Bronchial epithelial cell (primary cell): ENCODE measurements around the gene MTM1. TPM values are rescaled to one million over a fixed set of nuclear protein-coding genes. Genes with fewer than 3 reads are reported as not detected.

Experiments
- DNase-seq: peaks from one replicate; pipeline ENCODE4 v3.0.0-alpha.2; 2010; ENCODE audit warnings: low read depth
- FAIRE-seq: peaks from 2 replicates; lab custom pipeline; 2011; peaks lifted over from hg19 to GRCh38; lab: Jason Lieb, UNC
- H3K27me3 ChIP-seq: 2 replicates; pipeline ENCODE4 v1.5.1; 2011; ENCODE audit warnings: low read length; ENCODE audit not compliant: control insufficient read depth, insufficient read depth
- H3K36me3 ChIP-seq: 2 replicates; pipeline ENCODE4 v1.5.1; 2011; ENCODE audit warnings: low read length; ENCODE audit not compliant: control insufficient read depth, insufficient read depth
- H3K4me3 ChIP-seq: 2 replicates; pipeline ENCODE4 v1.5.1; 2011; ENCODE audit warnings: mild to moderate bottlenecking, low read depth, low read length, control low read depth
- total RNA-seq: library from RNA; depleted of rRNA; stranded (reverse); fragments of >200 nt; gene quantifications from 2 replicates; pipeline ENCODE4 v1.2.1, GENCODE V29; 2014
- TF ChIP-seq, protein P1 (sequence below): IDR thresholded peaks from 2 replicates; pipeline ENCODE4 v1.5.1; 2011; ENCODE audit warnings: mild to moderate bottlenecking, moderate library complexity, low read length, control low read depth, inconsistent platforms; ENCODE audit not compliant: insufficient read depth, severe bottlenecking

Gene MTM1
- total RNA-seq, 1 donor from 2014 or later, result 11.3 TPM

DNA sequence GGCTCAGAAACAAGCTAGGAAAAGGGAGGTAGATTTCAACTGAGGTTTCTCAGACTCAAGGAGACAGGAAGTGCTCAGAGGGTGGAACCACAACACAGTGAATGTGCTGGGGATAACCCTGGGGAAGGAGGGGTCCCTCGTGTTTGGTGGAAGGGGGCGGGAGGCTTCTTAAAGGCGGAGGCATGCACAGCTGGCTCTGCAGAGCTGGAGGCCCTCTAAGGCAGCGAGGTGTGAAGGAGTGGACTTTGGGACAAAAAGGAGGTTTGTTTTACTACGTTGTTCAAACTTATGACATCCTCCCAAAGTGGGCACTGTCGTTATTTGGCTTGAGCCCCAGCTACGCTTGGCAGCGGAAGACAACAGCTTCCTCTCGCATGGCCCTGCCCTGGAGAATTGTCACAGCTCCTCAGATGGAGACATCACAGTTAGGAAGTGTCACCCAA is 21.7 kb upstream of the MTM1 start:
- Histone ChIP-seq H3K4me3 (no peak overlapping the region), H3K36me3 (no peaks in the 10 kb centered on the region), H3K27me3 (no peaks in the 10 kb centered on the region)
- DNase-seq (no peak), FAIRE-seq (no peak)
- TF ChIP-seq, protein P1, sequence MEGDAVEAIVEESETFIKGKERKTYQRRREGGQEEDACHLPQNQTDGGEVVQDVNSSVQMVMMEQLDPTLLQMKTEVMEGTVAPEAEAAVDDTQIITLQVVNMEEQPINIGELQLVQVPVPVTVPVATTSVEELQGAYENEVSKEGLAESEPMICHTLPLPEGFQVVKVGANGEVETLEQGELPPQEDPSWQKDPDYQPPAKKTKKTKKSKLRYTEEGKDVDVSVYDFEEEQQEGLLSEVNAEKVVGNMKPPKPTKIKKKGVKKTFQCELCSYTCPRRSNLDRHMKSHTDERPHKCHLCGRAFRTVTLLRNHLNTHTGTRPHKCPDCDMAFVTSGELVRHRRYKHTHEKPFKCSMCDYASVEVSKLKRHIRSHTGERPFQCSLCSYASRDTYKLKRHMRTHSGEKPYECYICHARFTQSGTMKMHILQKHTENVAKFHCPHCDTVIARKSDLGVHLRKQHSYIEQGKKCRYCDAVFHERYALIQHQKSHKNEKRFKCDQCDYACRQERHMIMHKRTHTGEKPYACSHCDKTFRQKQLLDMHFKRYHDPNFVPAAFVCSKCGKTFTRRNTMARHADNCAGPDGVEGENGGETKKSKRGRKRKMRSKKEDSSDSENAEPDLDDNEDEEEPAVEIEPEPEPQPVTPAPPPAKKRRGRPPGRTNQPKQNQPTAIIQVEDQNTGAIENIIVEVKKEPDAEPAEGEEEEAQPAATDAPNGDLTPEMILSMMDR, result no peak

DNA sequence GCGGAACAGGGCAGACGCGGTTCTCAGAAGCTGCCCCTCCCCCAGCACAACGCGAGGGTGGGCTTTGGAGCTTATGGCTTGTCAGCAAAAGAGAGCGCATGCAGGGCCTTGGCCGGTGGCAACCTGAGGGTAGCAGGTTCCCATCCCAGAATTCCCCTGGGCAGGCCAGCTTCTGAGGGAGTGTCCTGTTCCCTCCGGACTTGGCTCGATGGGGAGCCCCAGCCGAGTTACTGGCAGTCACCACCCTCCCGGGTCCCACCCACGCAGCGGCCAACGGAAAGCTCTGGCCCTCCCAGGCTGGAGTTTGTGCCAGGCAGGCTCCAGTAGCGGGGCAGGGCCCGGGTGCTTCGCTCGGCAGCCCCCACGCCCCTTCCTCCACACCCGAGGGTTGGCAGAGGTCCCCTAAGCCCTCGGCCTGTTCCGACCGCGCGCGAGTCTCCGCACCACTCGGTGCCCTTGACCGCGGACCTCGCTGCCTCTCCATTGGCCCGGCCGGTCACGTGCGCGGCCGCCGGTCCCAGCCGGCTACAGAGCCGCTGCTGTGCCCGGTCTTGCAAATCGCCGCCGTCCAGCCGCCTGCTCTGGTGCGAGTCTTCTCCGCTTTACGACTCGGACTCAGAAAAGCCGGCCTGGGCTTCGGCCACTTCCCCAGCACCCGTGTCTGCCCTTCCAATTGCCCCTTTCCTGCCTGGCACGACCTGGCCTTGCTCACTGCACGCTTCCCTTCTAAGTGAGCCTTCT is 20.9 kb upstream of the MTM1 start:
- TF ChIP-seq, protein P1, result no peak
- FAIRE-seq (no peak), DNase-seq (peak; percentile 5)
- Histone ChIP-seq H3K4me3 (peak overlapping the region; percentile 26), H3K27me3 (no peaks in the 10 kb centered on the region), H3K36me3 (no peaks in the 10 kb centered on the region)

DNA sequence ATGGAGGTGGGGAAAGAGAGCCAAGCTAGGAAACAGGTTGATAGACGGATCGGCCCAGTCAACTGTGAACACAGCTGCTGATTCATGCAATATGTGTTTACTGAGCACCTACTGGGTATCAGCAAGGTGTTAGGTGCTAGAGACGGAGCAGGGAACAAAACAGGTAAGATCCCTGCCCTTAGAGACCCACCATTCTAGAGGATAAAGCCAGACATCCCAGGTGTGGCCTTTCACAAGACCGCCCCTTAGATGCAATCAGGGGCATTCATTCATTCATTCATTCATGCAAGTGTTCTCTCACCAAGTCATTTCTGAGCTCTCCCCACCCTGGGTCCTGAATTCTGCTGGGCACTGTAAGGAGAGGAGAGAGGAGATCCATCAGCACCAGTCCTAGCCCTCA is 20.2 kb upstream of the MTM1 start:
- no peak for DNase-seq
- Histone ChIP-seq H3K27me3 (no peaks in the 10 kb centered on the region), H3K4me3 (no peak overlapping the region), H3K36me3 (no peaks in the 10 kb centered on the region)
- TF ChIP-seq, protein P1, result no peak
- no peak for FAIRE-seq

DNA sequence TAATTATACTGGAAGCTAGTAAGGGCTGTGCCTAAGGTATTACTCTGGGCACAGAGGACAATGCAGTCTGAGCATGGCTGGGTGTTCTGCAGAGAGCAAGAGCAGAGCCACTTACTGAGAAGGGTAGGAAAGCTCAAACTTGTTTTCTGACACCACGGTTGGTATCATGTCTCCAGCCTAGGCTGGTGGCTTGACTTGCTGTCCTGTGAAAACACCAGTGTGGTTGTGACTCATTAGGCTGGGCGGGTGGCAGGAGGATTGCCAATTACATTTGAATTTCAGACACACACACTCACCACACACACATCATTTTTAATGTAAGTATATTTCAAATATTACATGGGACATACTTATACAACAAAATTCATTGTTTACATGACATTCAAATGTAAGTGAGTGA is 19.7 kb upstream of the MTM1 start:
- DNase-seq, result peak; percentile 60
- no peak for FAIRE-seq
- Histone ChIP-seq H3K36me3 (no peaks in the 10 kb centered on the region), H3K27me3 (no peaks in the 10 kb centered on the region), H3K4me3 (no peak overlapping the region)
- TF ChIP-seq, protein P1, result no peak

DNA sequence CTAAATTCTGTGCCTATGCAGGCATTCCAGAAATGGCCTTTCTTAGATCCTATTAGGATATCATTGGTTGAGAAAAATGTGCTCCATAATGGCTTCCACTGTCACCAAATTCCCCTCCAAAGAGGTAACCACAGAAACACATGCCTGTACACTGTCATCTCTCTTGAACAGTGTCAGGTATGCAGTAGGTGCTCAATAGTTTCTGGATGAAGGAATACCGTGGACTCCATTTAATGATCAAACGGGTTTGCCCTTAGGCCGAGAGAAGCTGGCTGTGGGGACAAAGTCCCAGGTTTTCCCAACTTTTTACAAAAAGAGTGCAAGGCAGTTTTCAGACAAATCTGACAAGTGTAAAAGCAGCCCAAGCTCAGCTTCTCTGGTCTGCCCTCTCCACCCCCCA is 16.5 kb upstream of the MTM1 start:
- FAIRE-seq (no peak), DNase-seq (no peak)
- H3K4me3 ChIP-seq, result no peak overlapping the region
- H3K27me3 ChIP-seq, result no peaks in the 10 kb centered on the region
- no peaks in the 10 kb centered on the region for H3K36me3 ChIP-seq
- TF ChIP-seq, protein P1, result no peak

DNA sequence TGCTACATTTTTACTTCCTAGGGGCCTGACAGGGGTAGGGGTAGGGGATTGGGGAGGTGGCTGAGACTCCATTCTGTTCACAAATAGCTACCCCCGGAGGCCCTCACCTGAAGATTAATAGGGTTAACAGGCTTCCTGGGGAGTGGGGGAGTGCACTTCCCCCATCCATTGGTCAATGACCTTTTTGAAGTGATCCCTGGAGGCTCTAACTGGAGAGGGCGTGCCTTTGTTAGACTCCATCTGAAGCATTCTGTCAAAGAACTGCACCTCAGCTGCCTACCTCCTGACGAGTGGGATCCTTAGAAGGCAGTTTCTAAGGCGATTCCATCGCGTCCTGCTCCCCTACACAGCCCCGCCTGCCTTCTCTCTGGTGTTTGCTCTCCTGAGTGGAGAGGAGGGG is 10.0 kb upstream of the MTM1 start:
- Histone ChIP-seq H3K4me3 (no peak overlapping the region), H3K27me3 (no peaks in the 10 kb centered on the region), H3K36me3 (no peaks in the 10 kb centered on the region)
- DNase-seq, result no peak
- no peak for FAIRE-seq
- TF ChIP-seq, protein P1, result no peak
